Measurements from ENCODE around the gene CIAO2B.
"Not testable (repeated sequence)": the region's sequence is repeated elsewhere in the genome, so short reads cannot be mapped to it uniquely, and the experiment has no call there.

CIAO2B gene

DNA sequence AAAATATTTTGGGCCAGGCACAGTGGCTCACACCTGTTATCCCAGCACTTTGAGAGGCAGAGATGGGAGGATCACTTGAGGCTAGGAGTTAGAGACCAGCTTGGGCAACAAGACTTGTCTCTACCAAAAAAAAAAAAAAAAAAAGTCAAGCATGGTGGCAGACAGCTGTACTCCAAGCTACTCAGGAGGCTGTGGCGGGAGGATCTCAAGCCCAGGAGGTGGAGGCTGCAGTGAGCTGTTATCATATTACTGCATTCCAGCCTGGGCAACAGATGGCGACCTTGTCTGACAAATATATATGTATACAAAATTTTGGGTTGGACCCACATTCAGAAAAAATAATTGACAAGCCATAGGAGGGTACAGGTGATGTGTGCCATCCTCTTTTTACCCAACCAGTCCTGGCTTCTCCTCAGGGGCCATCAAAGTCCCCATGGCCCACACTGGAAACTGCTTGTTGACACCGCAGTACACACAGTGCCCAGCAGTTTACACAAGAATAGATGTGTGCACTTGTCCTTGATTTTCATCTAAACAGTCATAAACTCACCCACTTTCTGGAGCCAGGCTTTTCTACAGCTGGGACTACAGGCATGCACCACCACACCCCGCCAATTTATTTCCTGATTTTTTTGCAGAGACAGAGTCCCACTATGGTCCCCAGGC, 2.8 kb upstream of the CIAO2B start:
- peak; percentile 57 for DNase-seq

DNA sequence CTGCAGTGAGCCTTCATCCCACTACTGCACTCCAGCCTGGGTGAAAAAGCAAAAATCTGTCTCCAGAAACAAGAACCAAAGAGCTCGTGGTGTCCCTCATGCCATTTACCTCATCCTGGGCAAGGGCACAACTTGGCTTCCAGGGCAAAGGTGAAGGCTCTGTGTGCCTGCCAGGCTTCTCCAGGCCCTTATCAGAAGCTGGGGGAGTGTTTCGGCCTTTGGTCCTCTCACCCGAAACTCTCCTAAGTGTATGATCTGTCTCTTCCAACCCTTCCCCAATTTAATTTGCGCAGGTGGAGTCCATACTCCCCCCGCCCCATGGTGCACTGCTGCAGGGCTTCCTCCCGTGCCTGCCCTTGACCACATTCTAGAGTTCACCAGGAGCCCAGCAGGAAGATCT, 2.3 kb upstream of the CIAO2B start:
- DNase-seq, result no peak

DNA sequence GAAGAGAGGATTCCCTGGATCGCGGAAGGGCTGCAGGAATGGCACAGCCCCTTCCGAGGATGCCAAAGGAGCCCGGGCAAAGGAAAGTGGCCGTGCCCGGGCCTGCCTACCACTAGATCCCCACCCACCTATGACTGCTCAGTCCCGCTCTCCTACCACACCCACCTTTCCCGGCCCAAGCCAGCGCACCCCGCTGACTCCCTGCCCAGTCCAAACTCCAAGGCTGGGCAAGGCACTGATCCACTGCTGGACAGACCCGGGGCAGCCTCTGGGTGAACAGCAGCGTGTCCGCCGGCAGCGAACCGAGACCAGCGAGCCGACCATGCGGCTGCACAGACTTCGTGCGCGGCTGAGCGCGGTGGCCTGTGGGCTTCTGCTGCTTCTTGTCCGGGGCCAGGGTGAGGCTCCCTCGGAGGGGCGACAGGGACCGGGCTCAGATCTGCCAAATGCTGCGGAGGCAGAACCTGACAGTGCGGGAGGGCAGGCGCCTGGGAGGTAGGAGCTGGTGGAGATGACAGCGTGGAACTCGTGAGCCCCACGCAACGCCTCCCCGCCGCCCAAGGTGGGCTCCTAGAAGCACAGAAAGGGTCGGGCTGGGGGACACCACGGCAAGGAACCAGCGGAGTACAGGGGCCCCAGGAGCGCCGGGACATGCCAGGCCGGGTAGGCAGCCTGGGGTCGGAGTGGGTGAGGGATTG, 1.3 kb upstream of the CIAO2B start, which contains the start of gene CES2:
Gene CES2 (plus strand): TSS at position 203 of the 698 bp plus-strand sequence. CDS start 120 bp downstream, at position 323.
- no peak for DNase-seq

DNA sequence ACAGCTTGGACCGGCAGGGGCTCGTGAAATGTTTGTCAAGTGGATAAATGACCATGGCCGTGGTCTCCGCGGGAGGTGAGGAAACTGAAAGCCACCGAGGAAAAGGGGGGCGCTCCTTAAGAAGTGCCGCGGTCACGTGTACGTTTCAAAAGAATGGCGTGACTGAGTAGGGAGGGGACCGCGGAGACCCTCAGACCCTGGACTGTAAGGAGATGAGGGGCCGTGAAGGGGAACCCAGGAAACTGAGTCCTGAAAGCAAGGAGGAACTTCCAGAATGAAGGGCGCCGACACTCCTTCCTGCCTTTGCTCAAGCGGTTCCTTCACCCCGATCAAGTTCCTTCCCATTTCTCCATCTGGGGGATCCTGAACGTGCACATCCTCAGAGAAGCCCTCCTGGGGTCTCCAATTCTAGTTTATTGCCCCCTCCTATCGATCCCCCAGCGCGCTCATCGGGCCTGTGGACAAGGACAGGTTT, 674 bp upstream of the CIAO2B start:
- not testable (repeated sequence) for DNase-seq

DNA sequence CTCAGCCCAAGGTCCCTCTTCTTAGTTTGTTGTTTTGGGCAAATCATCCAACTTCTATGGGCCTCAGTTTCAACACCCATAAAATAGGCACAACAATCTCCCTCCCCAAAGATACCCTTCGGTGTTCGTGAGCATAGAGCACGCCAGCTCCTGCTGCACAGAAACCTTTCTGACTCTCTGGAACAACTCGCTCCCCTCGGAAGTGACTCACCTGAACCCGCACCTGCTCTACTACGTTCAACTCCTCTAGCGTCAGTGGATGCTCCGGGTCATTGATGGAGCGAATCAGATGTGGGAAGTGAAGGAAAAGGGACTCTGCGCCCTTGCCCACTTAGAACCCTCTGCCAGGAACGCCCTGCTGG, 445 bp downstream of the CIAO2B start:
- no peak for DNase-seq

DNA sequence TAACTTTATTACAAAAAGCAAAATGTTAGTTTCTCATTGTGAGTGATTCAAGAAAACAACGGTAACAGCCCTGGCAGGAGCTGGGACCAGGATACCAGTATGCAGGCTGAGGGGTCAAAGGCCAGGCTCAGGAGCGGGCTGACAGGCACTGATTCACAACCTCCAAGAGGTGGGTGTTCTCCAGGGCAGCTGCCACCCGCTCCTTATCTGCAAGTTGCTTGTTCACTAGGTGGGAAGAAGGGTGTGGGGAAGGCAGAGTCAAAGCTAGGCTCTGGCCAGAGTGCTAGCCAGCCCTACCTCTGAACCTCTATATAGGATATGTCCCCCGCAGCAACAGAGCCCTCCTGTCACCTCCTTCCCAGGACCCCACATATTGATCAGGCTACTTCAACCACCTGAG, 2.1 kb downstream of the CIAO2B start:
- no peak for DNase-seq

DNA sequence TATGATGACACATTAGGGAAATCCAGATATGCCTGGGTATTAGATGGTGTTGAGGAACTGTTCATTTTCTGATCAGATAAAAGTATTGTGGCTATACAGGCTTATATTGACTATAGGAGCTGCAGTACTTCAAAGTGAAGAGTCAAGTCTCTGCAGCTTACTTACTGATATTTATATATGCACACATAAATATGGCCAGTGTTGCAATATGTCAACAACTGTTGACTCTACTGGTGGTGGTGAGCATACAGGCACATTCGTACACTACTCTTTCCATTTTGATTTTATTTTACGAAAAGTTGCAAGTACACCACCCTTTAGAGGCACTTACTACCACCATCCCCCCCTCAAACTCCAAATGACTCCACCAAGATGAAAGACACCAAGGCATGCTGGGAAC, 2.5 kb downstream of the CIAO2B start:
- no peak for DNase-seq

DNA sequence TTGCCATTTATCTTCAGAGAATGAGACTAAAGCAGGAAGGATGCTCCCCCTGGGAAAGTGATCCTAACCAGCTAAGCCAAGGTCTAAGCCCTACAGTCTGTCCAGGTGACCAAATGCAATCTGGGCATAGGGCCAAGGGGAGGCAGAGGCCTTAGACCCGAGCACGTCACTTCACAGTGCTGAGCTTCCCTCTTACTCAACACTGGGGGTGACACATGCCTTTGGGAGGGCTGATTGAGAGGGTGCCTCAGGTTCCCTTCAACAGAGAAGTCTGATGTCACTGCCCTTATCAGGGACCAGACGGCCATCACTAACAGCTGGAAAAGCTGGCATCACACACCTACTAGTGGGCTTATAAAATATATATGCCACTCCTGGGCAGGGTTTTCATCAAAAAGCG, 4.0 kb downstream of the CIAO2B start:
- DNase-seq, result peak; percentile 50

DNA sequence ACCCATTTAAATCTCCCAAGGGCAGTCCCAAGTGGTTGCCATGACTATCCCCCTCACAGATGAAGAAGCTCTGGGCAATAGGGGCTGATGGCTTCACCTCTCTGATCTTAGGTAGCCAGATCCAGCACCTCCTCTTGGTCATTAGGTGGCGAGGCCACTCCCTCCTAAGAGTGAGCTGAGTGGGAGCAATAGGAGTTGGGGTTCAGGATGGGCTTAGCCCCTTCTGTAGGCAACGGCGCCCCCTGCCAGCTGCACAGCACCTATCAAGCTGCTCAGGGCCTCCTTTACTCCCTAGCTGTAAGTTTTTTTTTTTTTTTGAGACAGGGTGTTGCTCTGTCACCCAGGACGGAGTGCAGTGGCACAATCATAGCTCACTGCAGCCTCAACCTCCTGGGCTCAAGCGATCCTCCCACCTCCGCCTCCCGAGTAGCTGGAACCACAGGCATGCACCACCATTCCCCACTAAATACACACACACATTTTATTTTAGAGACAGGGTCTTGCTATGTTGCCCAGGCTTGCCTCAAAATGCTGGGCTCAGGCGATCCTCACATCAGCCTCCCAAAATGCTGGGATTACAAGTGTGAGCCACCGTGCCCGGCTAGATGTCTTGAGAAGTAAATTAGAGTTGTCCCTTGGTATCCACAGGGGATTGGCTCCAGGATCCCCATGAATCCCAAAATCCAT, 5.4 kb downstream of the CIAO2B start:
- peak; percentile 70 for DNase-seq

DNA sequence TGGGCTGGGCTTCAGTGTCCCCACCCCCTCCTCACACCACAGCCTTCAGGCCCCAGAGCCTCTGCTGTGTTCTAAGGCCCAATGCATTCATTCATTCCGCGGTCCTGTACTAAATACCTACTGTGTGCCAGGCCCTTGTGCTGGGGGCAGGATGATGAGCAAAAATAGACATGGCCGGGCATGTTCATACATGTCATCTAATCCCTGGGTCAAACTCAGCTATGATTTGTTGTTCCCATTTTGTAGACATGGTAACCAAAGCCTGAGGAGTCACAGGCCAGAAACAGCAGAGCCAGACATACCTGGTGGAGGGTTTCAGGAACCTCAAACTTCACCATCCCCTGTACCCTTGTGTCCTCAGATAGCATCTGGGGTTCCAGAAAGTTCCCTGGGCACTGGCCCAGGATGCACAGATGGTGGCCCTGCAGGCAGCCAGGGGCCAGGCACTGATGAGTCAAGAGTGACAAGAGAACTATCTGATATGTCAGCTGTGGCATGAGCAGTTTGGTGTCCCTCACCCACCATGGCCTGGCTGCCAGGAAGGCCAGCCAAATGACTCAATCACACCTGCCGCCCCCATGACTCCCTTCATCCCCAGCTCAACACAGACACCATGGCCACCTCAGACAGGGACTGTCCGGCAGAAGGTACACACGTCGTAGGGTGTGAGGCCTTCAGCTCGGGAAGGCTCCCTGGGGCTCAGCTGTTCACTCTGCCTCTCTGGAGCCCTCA, 6.1 kb downstream of the CIAO2B start:
- no peak for DNase-seq

DNA sequence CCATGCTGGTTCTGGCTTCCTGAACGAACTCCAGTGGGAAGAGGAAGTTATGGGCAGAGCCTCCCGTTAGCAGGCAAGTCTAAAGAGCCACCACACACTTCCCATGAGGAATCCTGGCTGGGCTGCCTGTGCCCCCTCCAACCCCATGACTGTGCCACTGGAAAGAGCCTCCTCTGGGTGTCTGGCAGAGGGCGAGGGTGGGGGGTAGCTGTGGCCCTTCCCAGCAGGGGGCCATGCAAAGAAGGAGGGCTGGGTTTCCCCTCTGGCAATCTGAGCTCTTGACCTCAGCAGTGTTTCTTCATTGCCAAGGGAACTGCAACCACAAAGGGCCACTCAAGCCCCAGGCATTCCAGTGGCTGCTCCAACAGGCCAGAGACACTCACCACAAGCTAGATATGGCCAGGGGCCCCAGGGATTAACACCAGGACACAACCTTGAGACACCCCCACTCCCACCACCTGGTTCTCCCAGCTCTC, 7.2 kb downstream of the CIAO2B start:
- DNase-seq, result no peak

DNA sequence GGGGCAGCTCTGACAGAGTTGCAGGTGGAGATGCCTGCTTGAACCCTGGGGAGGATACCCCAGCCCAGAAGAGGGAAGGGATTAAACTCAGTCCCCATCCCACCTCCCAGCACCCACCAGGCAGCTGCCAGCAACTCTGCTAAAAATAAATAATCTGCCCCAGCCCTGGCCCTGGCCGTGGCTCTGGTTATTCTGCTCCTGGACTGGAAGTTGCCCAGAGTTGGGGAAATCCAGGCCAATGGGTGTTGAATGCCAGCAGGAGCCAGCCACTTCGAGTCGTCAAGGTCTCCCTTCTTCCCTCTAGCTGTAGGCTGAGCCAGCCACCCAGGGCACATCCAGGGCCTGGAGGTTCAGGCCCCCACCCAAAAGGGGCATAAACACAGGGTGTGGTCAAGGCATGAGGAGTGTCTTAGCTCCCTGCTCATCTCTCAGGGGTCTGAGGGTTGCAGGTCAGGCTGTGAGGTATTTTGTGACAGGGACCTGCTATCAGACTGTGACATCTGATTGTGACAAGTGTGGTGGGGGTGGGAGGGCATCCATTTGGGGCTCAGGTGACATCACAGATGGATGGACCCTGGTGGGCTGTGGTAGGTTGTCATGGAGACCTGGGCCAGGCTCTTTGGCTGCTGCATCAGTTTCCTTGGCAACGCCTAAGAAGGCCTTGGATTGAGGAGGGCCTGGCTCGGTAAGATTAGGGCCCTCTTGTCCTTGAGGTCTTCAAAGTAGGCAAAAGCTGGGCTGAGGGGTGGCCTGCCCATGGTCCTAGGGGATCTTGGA, 7.8 kb downstream of the CIAO2B start:
- DNase-seq, result no peak

DNA sequence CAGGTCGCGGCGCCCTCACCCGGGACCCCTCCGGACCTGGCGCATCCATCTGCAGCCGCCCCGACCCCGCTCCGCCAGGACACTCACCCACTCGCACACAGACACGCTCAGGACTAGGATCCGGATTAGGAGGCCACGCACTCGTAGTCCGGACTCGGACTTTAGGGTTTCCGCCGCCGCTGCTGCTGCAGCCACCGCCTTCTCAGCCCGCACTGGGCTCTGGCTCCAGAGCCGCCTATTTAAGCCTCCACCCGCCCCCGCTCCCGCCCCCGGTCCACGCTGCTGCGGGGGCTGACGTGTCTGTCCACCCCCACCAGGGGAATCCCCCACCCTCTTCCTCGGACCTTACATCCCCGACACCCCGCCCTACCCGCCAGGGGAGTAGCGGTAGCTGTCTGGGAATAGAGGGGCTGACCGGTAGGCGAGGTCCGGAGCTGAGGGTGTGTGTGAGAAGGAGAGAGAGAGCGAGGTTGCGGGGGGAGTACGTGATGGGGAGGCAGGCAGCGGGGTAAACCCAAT, 8.8 kb downstream of the CIAO2B start, which contains the start of gene RRAD:
Gene RRAD (minus strand): TSS at position 214 of the 519 bp plus-strand sequence. CDS start 356 bp downstream, outside the sequence.
- no peak for DNase-seq

DNA sequence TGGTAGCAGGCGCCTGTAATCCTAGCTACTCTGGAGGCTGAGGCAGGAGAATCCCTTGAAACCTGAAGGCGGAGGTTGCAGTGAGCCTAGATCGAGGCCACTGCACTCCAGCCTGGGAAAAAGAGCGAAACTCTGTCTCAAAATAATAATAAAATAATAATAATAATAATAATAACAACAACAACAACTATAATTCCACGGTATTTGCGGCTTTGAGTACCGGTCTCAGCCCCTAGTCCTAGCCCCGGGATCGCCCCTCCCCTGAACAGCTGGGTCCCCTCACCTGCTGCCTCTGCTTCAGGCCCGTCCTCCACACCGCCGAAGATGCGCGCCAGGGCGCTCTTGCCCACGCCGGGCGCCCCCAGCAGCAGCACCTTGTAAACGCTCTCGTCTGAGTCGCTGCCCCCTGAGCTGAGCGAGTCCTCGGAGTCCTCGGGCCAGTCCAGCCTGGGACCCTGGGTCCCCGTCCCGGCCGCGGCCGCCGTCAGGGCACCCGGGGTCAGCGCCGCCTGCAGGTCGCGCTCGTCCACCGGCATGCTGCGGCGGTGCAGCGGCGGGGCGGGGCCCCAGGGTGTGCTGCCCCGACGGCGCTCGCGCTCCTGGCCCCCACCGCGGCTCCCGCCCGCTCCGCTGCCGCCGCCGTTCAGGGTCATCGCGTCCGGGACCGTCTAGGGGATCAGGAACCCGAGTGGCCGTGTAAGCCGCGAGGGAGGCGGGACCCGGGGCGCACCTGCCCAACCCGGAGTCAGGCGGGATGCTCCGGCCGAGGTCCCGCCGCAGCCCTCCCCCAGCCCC, 9.5 kb downstream of the CIAO2B start:
- DNase-seq, result peak; percentile 54

DNA sequence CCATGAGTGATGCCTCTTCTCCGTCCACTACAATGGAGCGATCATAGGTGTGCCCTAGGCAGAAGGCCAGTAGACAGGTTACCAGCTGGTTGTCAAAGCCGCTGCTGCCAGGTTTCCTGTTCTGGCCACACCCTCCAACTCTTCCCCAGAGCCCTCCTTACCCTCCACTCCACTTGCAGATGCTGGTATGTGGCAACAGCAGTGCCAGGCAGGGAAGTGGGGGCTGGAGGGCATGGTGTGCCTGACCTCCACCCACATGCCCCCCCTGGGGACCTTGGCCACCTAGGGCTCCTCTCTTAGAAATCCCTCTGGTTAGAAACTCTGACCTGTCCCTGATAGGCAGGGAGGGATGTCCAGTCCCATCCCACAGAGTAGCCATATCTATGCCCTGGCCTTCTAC, 10.3 kb downstream of the CIAO2B start:
- DNase-seq, result no peak

DNA sequence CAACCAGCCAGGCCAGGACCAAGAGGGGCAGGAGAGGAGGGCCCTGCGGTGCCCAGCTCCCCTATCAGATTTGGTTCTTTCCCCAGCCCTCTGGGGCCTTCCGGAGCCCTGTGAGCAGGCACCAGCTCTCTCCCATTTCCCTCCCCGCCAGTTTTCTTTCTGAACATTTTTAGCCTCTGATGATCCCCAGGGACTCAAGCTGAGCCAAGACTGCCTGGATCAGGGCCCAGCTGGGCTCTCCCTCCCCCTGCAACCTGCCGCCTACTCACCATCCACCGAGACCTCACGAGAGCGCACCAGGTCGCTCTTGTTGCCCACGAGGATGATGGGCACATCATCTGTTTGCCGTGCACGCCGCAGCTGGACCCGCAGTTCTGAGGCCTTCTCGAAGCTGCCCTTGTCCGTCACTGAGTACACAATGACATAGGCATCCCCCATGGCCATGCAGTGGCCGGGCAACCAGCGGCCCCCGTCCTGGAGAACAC, 10.9 kb downstream of the CIAO2B start:
- no peak for DNase-seq

DNA sequence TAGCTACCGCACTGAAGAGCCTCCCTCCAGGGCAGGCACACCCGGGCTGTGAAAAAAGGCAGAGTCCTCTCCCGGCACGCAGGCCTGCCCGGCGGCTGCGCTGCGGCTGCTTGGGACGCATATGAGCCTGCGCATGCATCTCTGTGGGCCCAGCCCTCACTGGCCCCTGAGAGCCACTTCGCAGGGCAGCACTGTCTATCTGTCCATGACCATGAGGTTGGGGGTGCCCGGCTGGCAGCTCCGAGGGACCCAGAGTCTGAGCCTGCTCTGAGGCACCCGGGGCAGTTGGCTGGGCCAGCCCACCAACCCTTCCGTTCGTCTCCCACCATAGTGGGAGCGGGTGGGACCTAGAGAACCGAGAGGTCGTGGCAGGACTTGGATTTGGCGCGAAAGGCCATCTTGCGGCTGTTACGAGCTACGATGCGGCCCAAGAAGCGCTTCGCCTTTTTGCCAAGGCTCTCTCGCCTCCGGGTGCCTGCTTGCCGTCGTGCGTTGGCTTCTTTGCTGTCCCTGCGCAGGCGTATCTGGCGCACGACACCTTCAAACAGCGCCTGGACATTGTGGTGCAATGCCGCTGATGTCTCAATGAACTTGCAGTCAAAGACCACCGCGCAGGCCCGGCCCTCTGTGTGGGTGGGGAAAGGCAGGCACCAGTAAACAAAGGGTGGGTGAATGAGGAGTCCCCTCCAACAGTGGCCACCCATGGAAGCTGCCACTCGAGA, 12.3 kb downstream of the CIAO2B start:
- no peak for DNase-seq

DNA sequence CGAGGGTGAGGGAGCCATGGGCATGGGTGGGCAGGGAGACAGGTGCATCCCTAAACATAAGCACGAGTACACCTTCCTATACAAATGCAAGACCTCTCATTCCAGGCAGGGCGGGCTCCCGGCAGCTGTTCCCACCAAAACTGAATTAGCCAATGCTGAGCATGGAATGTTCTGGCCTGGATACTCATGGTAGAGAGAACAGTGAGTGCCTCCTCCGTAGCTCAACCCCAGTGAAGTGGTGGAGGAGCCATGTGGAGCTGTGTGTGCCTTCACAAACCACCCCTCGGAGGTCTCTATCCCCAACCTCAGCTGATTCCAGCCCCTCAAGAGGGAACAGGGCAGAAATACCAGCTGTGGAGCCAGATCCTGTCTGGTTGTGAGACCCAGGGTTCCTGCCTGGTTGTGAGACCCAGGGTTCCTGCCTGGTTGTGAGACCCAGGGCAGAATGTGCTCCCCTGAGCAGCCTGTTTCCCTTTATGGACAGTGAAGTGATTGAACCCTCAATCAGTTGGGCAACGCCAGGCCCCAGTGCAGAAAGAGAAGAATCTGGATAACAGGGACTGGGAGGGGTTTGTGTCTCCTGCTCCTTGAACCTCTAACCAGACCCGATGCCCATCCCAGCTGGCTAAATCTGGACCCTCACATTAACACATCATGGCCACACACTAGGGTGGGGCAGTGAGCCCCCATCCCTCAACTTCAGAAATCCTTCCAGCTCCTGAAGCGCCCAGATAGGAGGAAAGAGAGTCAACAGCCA, 13.1 kb downstream of the CIAO2B start:
- DNase-seq, result no peak

DNA sequence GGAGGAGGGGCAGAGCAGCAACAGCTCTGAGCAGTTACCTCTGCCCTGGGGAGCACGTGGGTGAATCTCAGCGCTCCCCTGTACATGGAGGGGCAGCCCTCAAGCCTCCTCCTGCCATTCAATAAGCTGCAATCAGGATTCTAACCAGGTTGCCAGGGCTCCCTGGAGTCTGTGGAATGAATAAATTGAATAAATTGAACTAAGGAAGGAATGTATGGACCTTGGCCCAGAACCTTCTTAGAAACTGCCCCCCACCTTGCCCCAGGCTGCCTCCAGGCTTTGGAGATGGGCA, 14.0 kb downstream of the CIAO2B start:
- DNase-seq, result no peak
